GM12878 (cell line): Measurements from ENCODE around the gene PTPRN2. TPM values are rescaled to one million over a fixed set of nuclear protein-coding genes. Genes with fewer than 3 reads are reported as not detected.

ENCODE experiments used
- ATAC-seq: fragments of 200-7000 bp; cut with Tn5 transposase; 3 replicates; pipeline ENCODE4 v1.9.1; 2020; ENCODE audit warnings: mild to moderate bottlenecking, moderate library complexity
- BruUV-seq: library from RNA; stranded (reverse); fragments of 400-500 nt; replicated peaks from 2 replicates; lab custom pipeline; 2021; lab: Mats Ljungman, UMichigan
- CTCF ChIA-PET: fragments of 300-600 bp; sonication (Branson Sonifier 250); formaldehyde crosslinking; extraction: SDS; loops from one replicate; lab custom pipeline; 2021; ENCODE audit warnings: inconsistent platforms; lab: Yijun Ruan, JAX
- POLR2A ChIA-PET: fragments of 350-600 bp; formaldehyde crosslinking; extraction: SDS; loops from one replicate; lab custom pipeline; 2021; ENCODE audit warnings: inconsistent platforms; lab: Charles Lee
- RAD21 ChIA-PET: fragments of 300-600 bp; sonication (Branson Sonifier 250); formaldehyde crosslinking; loops from one replicate; lab custom pipeline; 2023; ENCODE audit warnings: antibody characterized with exemption; ENCODE audit not compliant: unreplicated experiment; lab: Charles Lee
- SMC1A ChIA-PET: fragments of 300-600 bp; sonication (Branson Sonifier 250); formaldehyde crosslinking; loops from one replicate; lab custom pipeline; 2023; ENCODE audit not compliant: unreplicated experiment, uncharacterized antibody; lab: Charles Lee
- DNase-seq: peaks from one replicate; pipeline ENCODE4 v3.0.0-alpha.2; 2011; ENCODE audit warnings: low read depth, low spot score
- FAIRE-seq: peaks from 3 replicates; lab custom pipeline; 2011; peaks lifted over from hg19 to GRCh38; lab: Jason Lieb, UNC
- H2AFZ ChIP-seq: 2 replicates; pipeline ENCODE4 v1.6.0; 2011; ENCODE audit warnings: low read depth, low read length, control low read depth; ENCODE audit not compliant: control insufficient read depth
- H3K27ac ChIP-seq: 2 replicates; pipeline ENCODE4 v1.5.1; 2011; ENCODE audit warnings: control low read depth; ENCODE audit not compliant: control insufficient read depth, insufficient read depth
- H3K27me3 ChIP-seq, 2 experiments: replicated peaks in 1 of 2; 2 replicates each; pipeline versions ENCODE4 v1.6.0 to v1.6.1; 2011; ENCODE audit warnings: low read length in 1 of 2; ENCODE audit not compliant: control insufficient read depth in 2 of 2, insufficient read depth in 2 of 2
- H3K36me3 ChIP-seq, 2 experiments: 2 replicates each; pipeline ENCODE4 v1.5.1; 2011; ENCODE audit warnings: low read length in 1 of 2; ENCODE audit not compliant: control insufficient read depth in 2 of 2, insufficient read depth in 2 of 2
- H3K4me1 ChIP-seq: 2 replicates; pipeline ENCODE4 v1.6.1; 2011; ENCODE audit warnings: mild to moderate bottlenecking, low read length, moderate library complexity, mixed read lengths; ENCODE audit not compliant: control insufficient read depth, insufficient read depth
- H3K4me2 ChIP-seq: 2 replicates; pipeline ENCODE4 v1.6.0; 2011; ENCODE audit warnings: control low read depth; ENCODE audit not compliant: control insufficient read depth, insufficient read depth
- H3K4me3 ChIP-seq: fragments of 200-600 bp; sonication (generic); 2 replicates; pipeline ENCODE4 v1.5.1; 2016
- H3K79me2 ChIP-seq: 2 replicates; pipeline ENCODE4 v1.6.0; 2011; ENCODE audit warnings: low read length; ENCODE audit not compliant: control insufficient read depth, insufficient read depth
- H3K9ac ChIP-seq: 2 replicates; pipeline ENCODE4 v1.8.0; 2011; ENCODE audit warnings: low read length, control low read depth, mixed read lengths; ENCODE audit not compliant: control insufficient read depth, insufficient read depth
- H3K9me3 ChIP-seq: replicated peaks from 3 replicates; pipeline ENCODE4 v1.5.1; 2011; ENCODE audit warnings: mild to moderate bottlenecking, low read length; ENCODE audit not compliant: control insufficient read depth, insufficient read depth
- H4K20me1 ChIP-seq: 2 replicates; pipeline ENCODE4 v1.6.0; 2011; ENCODE audit not compliant: control insufficient read depth, insufficient read depth
- BCL3 ChIP-seq: IDR thresholded peaks from 2 replicates; pipeline ENCODE4 v1.6.1; 2011; ENCODE audit warnings: borderline replicate concordance, low read depth, mild to moderate bottlenecking, moderate library complexity, low read length; ENCODE audit not compliant: insufficient read depth, poor library complexity, severe bottlenecking
- HDAC2 ChIP-seq: fragments of 200-600 bp; sonication (generic); IDR thresholded peaks from 2 replicates; pipeline ENCODE4 v1.6.1; 2017
- RCOR1 ChIP-seq: conservative IDR thresholded peaks from 2 replicates; pipeline ENCODE4 v1.6.1; 2012; ENCODE audit warnings: low read depth, low read length, improper control_type of control experiment
- RELA ChIP-seq: fragments of 450-650 bp; IDR thresholded peaks from 2 replicates; pipeline ENCODE4 v1.8.0; 2014; ENCODE audit warnings: borderline replicate concordance; ENCODE audit not compliant: partially characterized antibody
- SRF ChIP-seq, 2 experiments: IDR thresholded peaks; 2 replicates each; pipeline ENCODE4 v1.6.1; 2011; ENCODE audit warnings: low read depth in 2 of 2, low read length in 2 of 2, mild to moderate bottlenecking in 1 of 2, moderate library complexity in 1 of 2
- WGBS: methylation state at CpG from one replicate; pipeline ENCODE4 v1.1.6; 2016; ENCODE audit warnings: low lambda C conversion rate; ENCODE audit not compliant: insufficient replicate concordance, insufficient coverage; ENCODE audit errors: missing lambda C conversion rate; 5-methylcytosine and 5-hydroxymethylcytosine counted together
- in situ Hi-C: fragments of 300-500 bp; cut with MboI; formaldehyde crosslinking; loops from 9 replicates; pipeline ENCODE4 v1.14.3; 2018; ENCODE audit warnings: mixed read lengths
- intact Hi-C: fragments of 100-400 bp; cut with micrococcal nuclease; formaldehyde crosslinking; loops from one replicate; pipeline ENCODE4 v1.14.2; 2022; ENCODE audit not compliant: unreplicated experiment
- polyA plus RNA-seq, 11 experiments: library from polyadenylated mRNA; depleted of rRNA in 4 of 11; unstranded in 6 of 11; stranded (reverse) in 5 of 11; fragments of >200 nt; fragmentation: Nextera tagmentation in 4 of 11; fragmentation: Illumina TruSeq in 1 of 11; extraction: Ambion mirVana in 4 of 11; extraction: Trizol in 1 of 11; gene quantifications; 1 replicate in 1 of 11; 2 replicates in 10 of 11; pipeline versions ENCODE4 v1.2.1 to v1.2.3, GENCODE V29; 2011 to 2016; ENCODE audit warnings: inconsistent platforms in 2 of 11, missing spikeins in 2 of 11, low read depth in 1 of 11
- total RNA-seq, 4 experiments: library from RNA; depleted of rRNA in 3 of 4; stranded (reverse); fragments of >200 nt in 3 of 4; fragmentation: Illumina TruSeq in 1 of 4; extraction: Trizol in 1 of 4; gene quantifications; 2 replicates each; pipeline versions ENCODE4 v1.2.1 to v1.2.3, GENCODE V29; 2013 to 2021

The PTPRN2 gene
- total and polyA plus RNA-seq, 10 of the 15 experiments (the other 5 are each of a cell fraction or from before 2014, with no cell fraction given), result 5.4 TPM; not detected in 9

GRCh38 chr7:158061884-158062656 is 525.6 kb downstream of the PTPRN2 start:
- Histone ChIP-seq H3K9ac (no peak overlapping the region), H4K20me1 (no peaks in the 10 kb centered on the region), H3K4me3 (no peak overlapping the region), H3K36me3 (no peaks in the 10 kb centered on the region), H3K4me2 (no peak overlapping the region), H3K27ac (no peak overlapping the region), H3K79me2 (no peaks in the 10 kb centered on the region), H3K9me3 (peaks cover 2% of the 10 kb centered on the region; the same call in 2 of the 3 replicates), H3K4me1 (no peaks in the 10 kb centered on the region), H2AFZ (no peak overlapping the region), H3K27me3 (no peaks in the 10 kb centered on the region)
- FAIRE-seq, result no peak
- POLR2A ChIA-PET, result no interaction called here
- intact Hi-C loops, result no loop called here
- no TSS peak for BruUV-seq
- in situ Hi-C loops, result no loop called here
- RAD21 ChIA-PET, result no interaction called here
- TF ChIP-seq BCL3 (no peak), RCOR1 (no peak)
- SMC1A ChIA-PET, result no interaction called here
- no peak for ATAC-seq
- WGBS, result 47% methylated on average over 24 of the region's 24 CpGs
- no peak for DNase-seq
- CTCF ChIA-PET, result no interaction called here

- SMC1A ChIA-PET, result no interaction called here
- no peak for TF ChIP-seq SRF (IDR thresholded peaks at IDR 0.05; ENCODE audit: low read depth in 2 of 2, low read length in 2 of 2)
- no peak for TF ChIP-seq RELA
- no peak for TF ChIP-seq HDAC2
- CTCF ChIA-PET, result no interaction called here
- Histone ChIP-seq H3K9ac (no peak overlapping the region), H3K4me1 (no peaks in the 10 kb centered on the region), H3K36me3 (no peaks in the 10 kb centered on the region), H3K9me3 (peaks cover 2% of the 10 kb centered on the region; the same call in 2 of the 3 replicates), H3K4me3 (no peak overlapping the region), H3K27me3 (no peaks in the 10 kb centered on the region), H3K79me2 (no peaks in the 10 kb centered on the region), H3K27ac (no peak overlapping the region), H3K4me2 (no peak overlapping the region), H2AFZ (no peak overlapping the region), H4K20me1 (no peaks in the 10 kb centered on the region)
- BruUV-seq, result no TSS peak
- FAIRE-seq (no peak), DNase-seq (no peak), ATAC-seq (no peak)
- intact Hi-C loops (no loop called here), in situ Hi-C loops (no loop called here)
- RAD21 ChIA-PET, result no interaction called here
- WGBS, result 67% methylated on average over 28 of the region's 28 CpGs
- POLR2A ChIA-PET, result no interaction called here
Measured at GRCh38 chr7:158061026-158061630, 526.5 kb downstream of the PTPRN2 start.
